ENCODE measurements around the gene KRTAP5-9. TPM values are rescaled to one million over a fixed set of nuclear protein-coding genes. Genes with fewer than 3 reads are reported as not detected.
"Not testable (repeated sequence)": the region's sequence is repeated elsewhere in the genome, so short reads cannot be mapped to it uniquely, and the experiment has no call there.

The KRTAP5-9 gene
- total RNA-seq, 6 donors from 2014 or later: 0.24 to 0.26 TPM; not detected in 4

GRCh38 chr11:71538666-71538990, 9.6 kb upstream of the KRTAP5-9 start:
- Histone ChIP-seq H3K4me3 (no peak overlapping the region), H3K4me1 (no peaks in the 10 kb centered on the region), H3K27me3 (no peaks in the 10 kb centered on the region), H3K27ac (no peak overlapping the region), H3K9me3 (no peaks in the 10 kb centered on the region), H3K36me3 (no peaks in the 10 kb centered on the region)
- peak in 1 of 2 donors; percentile 11 for ATAC-seq (ENCODE audit: low FRiP score in 2 of 2)
- no peak for DNase-seq
- WGBS, 2 donors: 88 to 95% methylated on average over 4 of the region's 4 CpGs
- TF ChIP-seq POLR2A (IDR thresholded peaks at IDR 0.05) (no peak), POLR2AphosphoS5 (IDR thresholded peaks at IDR 0.05) (no peak), EP300 (IDR thresholded peaks at IDR 0.05) (no peak), CTCF (IDR thresholded peaks at IDR 0.05) (no peak)

GRCh38 chr11:71539017-71539416, 9.2 kb upstream of the KRTAP5-9 start:
- no peaks in the 10 kb centered on the region for H3K36me3 ChIP-seq
- no peak overlapping the region for H3K27ac ChIP-seq
- no peak for TF ChIP-seq POLR2A (IDR thresholded peaks at IDR 0.05)
- TF ChIP-seq POLR2AphosphoS5 (IDR thresholded peaks at IDR 0.05): no peak
- TF ChIP-seq CTCF (IDR thresholded peaks at IDR 0.05): no peak
- no peak for TF ChIP-seq EP300 (IDR thresholded peaks at IDR 0.05)
- ATAC-seq (ENCODE audit: low FRiP score in 2 of 2) (no peak), DNase-seq (no peak)
- H3K4me1 ChIP-seq: no peaks in the 10 kb centered on the region
- H3K9me3 ChIP-seq: no peaks in the 10 kb centered on the region
- no peaks in the 10 kb centered on the region for H3K27me3 ChIP-seq
- WGBS, 2 donors: 82 to 86% methylated on average over 11 of the region's 11 CpGs
- no peak overlapping the region for H3K4me3 ChIP-seq

- not testable (repeated sequence) for H3K27me3 ChIP-seq; ATAC-seq (ENCODE audit: low FRiP score in 2 of 2); H3K4me3 ChIP-seq; H3K36me3 ChIP-seq; H3K27ac ChIP-seq; H3K4me1 ChIP-seq; H3K9me3 ChIP-seq; DNase-seq
- WGBS, 2 donors: 92 to 96% methylated on average over 11 of the region's 11 CpGs
Measured at GRCh38 chr11:71539971-71540370, 8.2 kb upstream of the KRTAP5-9 start.

GRCh38 chr11:71540521-71541304, 7.5 kb upstream of the KRTAP5-9 start:
- ATAC-seq (ENCODE audit: low FRiP score in 2 of 2); H3K27ac ChIP-seq; H3K36me3 ChIP-seq; H3K4me1 ChIP-seq; H3K4me3 ChIP-seq; DNase-seq; H3K9me3 ChIP-seq; H3K27me3 ChIP-seq: not testable (repeated sequence)
- WGBS, 2 donors: 92 to 94% methylated on average over 9 of the region's 9 CpGs

GRCh38 chr11:71542382-71542781, 5.8 kb upstream of the KRTAP5-9 start:
- Histone ChIP-seq H3K27ac (no peak overlapping the region), H3K36me3 (no peaks in the 10 kb centered on the region), H3K9me3 (no peaks in the 10 kb centered on the region), H3K4me1 (no peaks in the 10 kb centered on the region), H3K27me3 (no peaks in the 10 kb centered on the region), H3K4me3 (no peak overlapping the region)
- ATAC-seq (ENCODE audit: low FRiP score in 2 of 2) (no peak), DNase-seq (no peak)
- WGBS, 2 donors: 77 to 81% methylated on average over 7 of the region's 7 CpGs
- TF ChIP-seq EP300 (IDR thresholded peaks at IDR 0.05) (no peak), POLR2AphosphoS5 (IDR thresholded peaks at IDR 0.05) (no peak), CTCF (IDR thresholded peaks at IDR 0.05) (no peak), POLR2A (IDR thresholded peaks at IDR 0.05) (no peak)

Measured in upper lobe of left lung (tissue), 6 donors.